ENCODE results near the gene EDDM13.
A peak's percentile ranks its signal among the peaks of the same experiment; 100 is the strongest.
"Not testable (repeated sequence)": the region's sequence is repeated elsewhere in the genome, so short reads cannot be mapped to it uniquely, and the experiment has no call there.

Gene EDDM13

DNA sequence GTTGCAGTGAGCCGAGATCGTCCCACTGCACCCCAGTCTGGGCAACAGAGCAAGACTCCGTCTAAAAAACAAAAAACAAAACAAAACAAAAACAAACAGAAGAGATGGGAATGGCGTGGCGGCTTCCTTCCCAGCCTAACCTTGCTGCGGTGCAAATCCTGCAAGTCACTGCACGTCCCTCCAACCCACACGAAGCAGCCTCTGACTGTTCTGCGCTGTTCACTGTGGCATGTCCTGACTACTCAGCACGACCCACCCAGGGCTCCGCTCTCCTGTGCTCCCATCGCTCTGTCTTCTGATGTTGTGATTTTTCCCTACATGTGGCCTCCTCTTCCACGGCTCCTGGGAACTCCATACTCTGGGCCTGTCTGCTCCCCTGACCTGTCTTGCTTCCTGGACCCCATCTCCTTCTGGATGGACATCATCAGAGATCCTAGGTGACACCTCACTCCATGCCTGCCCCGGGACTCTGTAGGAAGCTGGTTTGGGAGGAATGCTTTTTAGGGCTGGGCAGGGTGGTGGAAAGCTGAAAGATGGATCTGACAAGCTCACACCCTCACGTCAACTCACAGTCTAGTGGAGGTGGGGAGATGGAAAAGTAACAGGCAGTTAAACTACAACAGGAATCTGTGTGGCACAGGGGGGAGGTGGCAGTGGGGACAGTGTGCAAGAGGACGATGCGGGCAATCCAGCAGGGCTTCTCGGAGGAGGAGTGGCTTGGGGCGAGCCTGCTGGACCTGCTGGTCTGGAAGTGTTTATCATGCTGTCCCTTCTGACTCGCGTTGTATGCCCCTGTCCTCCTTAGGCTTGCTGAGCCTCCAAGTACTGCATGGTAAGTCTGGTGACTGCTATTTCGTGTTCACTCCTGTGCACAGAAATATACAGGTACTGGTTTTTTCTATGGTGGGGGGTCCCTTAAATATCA lies 23.2 kb downstream of the EDDM13 start:
- DNase-seq: no peak

DNA sequence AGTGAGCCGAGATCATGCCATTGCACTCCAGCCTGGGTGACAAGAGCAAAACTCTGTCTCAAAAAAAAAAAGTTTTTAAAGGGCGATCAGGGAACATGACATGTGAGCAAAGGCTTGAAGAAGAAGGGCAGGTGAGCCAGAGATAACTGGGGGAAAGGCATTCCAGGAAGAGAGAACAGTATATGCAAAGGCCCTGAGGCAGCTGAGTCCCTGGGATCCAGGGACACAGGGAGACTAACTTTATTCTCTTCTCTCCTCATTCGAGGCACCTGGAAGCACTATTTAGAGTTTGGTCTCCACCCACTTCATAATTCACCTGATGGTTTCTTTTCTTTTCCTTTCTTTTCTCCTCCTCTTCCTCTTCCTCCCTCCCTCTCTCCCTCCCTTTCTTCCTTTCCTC lies 24.5 kb downstream of the EDDM13 start:
- DNase-seq: no peak

DNA sequence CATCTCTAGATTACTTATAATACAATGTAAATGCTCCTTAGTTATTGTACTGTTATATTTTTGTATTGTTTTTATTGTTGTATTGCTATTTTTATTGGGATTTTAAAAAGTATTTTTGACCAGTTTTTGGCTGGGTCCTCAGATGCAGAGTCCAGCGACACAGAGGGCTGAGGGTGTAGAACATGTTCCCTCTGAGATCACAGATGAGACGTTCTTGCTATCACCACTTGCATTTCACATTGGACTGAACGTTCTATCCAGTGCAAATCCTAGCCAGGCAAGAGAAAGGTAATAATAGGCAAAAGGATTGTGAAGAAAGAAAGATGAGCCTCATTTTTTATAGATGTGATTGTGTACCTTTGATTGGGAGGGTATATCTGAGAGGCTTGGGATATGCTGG lies 27.1 kb downstream of the EDDM13 start:
- DNase-seq: no peak

DNA sequence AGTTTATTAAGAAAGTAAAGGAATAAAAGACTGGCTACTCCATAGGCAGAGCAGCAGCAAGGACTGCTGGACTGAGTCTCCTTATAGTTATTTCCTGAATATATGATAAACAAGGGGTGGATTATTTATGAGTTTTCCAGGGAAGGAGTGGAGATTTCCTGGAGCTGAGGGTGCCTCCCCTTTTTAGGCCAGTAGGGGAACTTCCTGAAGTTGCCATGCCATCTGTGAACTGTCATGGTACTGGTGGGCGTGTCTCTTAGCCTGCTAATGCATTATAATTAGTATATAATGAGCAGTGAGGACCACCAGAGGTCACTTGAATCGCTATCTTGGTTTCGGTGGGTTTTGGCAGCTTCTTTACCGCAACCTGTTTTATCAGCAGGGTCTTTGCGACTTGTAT lies 28.6 kb downstream of the EDDM13 start:
- no peak for DNase-seq

DNA sequence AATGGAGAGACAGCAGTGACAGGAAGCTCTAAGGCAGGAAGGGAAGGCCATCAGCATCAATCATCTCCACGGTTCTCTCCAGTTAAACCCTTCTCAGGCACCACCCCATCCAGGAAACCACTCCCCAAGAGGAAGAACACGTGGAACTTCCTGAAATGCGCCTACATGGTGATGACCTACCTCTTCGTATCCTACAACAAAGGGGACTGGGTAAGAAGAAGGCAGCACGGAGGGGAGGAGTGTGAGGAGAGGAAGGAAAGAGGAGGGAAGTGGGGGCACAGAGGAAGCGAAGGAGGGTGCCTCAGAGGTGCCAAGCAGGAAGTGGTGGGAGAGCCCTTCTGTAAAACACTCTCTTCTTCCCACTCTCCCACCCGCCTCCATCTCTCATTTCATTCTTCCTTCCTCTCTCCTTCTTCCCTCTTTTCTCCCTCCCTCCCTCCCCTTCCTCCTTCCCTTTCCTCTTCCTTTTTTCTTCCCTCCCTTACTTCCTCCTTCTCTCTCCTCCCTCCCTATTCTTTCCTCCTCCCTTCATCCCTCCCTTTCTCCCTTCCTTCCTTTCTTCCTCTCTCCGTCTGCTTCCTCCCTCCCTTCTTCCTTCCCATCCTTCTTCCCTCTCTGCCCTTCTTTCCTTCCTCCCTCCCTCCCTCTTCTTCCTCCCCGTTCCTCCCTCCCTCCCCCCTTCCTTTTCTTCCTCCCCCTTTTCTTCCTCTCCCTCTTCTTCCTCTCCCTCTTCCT lies 29.5 kb downstream of the EDDM13 start:
- no peak for DNase-seq

DNA sequence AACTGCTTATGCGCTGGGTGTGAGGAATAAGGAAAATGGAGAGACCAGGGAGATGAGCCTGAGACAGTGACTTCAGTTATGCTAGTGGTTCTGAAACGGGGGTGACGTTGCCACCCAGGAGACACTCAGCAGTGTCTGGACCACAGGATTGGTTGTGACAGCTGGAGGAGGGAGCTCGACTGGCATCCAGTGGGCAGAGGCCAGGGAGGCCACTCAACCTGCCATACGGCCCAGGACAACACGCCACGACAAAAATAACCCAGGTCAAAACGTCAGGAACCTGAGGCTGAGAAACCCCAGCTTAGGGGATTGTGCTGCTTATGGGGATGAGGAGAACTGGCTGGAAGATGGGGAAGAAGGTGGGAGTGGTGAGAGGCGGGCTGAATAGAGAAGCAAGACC lies 31.7 kb downstream of the EDDM13 start:
- no peak for DNase-seq

DNA sequence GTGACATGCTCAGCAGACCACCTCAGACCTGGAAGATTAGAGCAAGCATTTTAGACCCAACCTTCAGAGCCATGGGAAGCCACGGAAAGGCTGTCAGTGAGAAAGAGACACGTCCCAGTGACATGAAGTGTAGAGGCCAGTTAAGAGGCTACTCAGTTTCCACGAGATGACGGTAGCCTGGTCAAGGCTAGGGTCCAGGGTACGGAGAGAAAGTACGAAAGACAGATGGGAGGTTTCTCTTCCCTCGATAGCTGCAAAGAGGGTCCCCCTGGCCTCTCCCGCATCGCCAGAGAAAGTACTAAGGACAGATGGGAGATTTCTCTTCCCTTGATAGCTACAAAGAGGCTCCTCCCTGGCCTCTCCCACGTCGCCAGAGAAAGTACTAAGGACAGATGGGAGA lies 33.5 kb downstream of the EDDM13 start:
- DNase-seq: no peak

DNA sequence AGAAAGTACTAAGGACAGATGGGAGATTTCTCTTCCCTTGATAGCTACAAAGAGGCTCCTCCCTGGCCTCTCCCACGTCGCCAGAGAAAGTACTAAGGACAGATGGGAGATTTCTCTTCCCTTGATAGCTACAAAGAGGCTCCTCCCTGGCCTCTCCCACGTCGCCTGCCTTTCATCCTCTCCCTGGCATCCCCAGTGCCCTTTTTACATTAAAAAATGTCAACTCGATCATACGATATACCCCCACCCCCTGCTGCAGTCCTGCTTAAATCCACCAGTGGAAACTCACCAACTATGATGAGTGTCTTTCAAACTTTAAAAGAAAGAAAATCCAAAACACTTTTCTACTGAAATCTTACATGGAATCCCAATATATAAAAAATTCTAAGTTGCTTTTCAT lies 34.5 kb downstream of the EDDM13 start:
- not testable (repeated sequence) for DNase-seq

DNA sequence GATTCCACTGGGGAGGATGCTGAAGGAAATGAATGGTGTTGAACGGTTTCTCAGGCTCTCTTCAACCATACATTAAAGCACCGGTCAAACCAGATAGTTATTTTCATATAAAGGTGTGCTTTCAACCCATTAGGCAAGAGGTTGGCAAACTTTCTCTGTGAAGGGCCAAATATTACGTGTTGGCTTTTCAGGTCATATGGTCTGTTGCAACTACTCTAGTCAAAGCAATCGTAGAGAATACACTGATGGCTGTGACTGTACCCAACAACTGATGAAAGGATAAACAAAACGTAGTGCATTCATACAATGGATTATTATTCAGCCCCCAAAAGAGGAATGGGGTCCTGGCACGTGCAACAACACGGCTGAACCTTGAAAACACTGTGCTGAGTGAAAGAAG lies 36.2 kb downstream of the EDDM13 start:
- DNase-seq: no peak

DNA sequence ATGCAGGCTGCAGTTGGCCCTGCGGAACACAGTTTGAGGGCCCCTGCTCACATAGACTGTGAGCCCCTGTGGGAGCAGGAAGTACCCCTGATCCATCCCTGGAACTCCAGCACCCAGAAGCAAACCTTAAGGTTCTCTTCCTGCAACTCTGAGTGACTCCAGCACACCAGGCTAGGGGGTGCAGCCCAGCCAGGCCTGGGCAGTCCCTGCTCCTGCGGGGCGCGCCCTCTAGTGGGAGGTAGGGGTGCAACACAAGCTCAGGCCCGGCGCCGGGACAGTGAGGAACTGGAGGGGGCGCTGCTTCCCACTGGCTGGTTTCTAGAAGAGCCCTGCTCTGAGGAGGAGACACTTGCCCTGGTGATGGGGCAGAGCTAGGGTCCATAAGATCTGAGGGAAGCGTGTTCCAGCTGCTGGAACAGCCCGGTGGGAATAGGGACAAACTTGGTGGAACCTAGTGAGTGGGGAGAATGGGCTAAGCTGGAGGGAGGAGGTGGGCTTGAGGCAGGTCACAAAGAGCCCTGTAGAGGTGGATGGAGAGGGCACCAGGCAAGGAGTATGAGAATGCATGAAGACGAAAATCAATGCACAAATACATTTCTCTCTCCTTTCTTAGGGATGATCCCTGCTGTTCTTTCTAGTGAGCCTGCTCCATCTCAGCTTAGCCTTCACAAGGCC lies 37.1 kb downstream of the EDDM13 start:
- DNase-seq: peak; percentile 14

DNA sequence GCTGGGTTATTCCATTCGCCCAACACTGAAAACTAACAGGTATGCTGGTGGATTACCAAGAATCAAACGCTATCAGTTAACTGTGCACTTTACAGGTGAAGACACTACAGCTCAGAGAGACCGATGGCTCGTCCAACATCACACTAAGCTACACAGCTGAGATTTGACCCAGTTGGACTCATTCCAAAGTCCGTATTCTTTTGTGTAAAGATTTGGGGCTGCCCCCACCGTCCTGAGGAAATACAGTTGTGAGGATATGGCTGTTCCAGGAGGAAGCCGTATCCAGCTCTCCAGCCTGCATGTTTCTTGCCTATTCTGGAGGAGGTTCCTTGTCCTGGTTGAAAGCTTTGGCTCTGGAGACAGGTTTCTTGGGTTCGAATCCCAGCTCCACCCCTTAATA lies 37.9 kb downstream of the EDDM13 start:
- DNase-seq: no peak

DNA sequence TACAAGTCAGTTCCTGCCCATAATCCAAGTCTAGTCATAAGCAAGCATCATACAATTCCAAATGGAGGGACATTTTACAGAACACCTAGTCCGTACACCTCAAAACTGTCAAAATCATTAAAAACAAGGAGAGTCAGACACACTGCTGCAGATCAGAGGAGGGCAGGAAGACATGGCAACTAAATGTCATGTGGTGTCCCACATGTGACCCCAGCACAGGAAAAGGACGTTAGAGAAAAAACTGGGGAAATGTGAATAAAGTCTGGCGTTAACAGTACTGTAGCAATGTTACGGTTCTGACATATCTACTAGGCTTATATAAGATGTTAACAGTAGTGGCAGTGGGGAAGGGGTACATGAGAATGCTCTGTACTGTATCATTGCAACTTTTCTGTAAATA lies 39.8 kb downstream of the EDDM13 start:
- no peak for DNase-seq

DNA sequence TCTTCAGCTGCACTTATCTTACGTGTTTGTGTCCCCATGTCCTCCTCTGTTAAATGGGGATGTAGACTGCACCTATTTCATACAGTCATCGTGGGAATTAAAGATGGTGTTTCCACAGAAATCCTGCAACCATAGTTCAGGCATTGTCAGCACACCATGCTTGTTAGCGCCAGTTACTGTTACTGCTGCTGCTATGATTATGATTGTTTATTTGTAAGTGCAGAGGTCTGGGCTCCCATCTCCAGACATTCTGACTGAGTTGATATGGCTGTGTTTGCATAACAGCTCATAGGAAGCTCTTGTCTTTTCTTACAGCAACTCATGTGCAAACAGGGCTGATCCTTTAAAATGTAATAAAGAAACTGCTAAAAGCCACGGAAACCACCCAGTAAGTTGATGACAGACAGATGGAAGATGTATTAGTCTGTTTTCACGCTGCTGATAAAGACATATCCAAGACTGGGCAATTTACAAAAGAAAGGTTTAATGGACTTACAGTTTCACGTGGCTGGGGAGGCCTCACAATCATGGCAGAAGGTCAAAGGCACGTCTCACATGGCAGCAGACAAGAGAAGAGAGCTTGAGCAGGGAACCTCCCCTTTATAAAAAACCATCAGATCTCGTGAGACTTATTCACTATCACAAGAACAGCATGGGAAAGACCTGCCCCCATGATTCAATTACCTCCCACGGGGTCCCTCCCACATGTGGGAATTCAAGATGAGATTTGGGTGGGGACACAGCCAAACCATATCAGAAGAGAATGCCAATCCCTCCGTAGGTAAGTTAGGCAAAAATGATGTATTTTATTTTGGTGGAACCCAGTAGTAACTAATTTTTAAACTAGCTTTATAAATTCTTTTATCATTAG lies 40.5 kb downstream of the EDDM13 start:
- DNase-seq: no peak

DNA sequence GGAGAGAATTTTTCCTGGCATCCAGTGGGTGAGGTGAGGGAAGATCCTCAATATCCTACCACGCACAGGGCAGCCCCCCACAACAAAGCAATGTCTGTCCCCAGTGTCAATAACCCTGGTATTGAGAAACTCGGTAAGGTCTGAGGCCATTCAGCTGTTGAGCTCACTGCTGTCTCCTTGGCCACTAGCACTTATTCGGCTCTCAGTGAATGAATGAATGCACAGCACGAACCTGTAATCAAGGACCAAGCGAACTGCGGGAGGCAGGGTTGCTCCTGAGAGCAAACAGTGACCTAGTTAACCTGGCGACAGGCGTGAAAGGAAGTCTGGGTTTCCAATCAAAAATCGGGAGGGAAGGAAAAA lies 41.5 kb downstream of the EDDM13 start:
- peak; percentile 6 for DNase-seq

DNA sequence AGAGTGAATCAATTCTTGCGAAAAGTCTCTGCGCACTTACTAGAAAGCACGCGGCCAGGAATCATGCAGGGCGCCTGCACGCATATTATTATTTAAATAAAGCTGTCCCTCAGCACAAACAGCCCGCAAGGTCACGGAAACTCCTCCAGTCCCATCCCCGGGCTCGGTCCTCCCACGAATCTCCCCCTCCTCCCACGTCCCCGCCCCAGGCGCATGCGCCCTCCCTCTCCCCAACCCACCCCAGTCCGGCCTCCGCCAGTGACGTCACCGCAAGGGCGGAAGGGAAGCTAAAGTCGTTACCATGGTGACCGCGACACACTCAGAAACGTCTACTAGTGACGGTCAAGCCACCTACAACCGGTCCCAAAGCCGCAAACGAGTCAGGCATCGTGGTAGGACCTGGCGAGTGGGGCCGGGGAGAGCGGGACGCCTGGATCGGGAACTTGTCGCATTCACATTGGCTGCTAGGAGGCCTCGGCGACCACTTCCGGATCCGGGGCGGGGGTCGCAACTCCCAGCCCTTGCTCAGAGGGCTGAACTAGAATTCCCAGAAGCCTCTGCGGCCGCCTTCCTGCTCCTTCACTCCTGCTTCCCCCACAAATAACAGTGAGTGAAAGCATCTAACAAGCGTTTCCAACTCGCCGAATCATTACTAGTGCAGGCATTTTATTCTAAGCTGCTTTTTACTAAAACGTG lies 42.0 kb downstream of the EDDM13 start, which contains the start of gene ZSCAN5A:
ZSCAN5A (minus strand) TSS at position 459 of the 696 bp plus-strand sequence. CDS start 89,793 bp downstream, outside the sequence.
- peak; percentile 93 for DNase-seq

DNA sequence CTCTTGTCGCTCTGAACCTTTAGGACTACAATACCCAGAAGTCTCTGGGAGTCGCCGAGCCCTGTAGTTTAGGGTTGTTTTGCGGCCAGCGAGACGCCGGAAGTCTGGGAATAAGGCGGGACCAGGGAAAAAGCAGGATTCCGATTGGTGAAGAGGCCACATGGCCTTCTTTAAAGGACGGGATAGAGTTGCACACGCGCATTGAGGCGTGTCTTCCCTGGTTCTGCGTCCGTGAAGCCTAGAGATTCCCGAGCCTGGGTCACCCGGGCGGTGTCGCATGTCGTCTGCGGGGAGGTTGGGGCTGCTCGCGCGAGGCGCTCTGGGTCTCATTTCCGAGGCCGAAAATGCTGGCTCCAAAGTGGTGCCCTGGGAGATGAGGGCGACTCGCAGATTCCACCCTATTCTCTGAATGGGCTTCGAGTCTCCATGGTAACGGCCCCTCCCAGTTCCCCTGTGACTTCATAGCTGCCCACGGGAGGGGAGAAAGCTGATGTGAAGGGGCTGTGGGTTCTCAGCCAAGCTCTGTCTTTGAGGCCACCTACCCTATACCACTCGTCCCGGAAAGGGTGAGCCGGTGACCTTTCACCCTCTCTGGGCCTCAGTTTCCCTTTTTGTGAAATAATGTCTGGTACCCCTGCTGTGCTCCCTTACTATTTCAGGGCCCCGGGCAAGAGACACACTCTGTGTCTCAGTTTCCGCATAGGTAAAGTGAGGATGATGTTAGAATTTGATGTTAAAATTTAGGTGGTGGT lies 42.7 kb downstream of the EDDM13 start:
- DNase-seq: peak; percentile 98

DNA sequence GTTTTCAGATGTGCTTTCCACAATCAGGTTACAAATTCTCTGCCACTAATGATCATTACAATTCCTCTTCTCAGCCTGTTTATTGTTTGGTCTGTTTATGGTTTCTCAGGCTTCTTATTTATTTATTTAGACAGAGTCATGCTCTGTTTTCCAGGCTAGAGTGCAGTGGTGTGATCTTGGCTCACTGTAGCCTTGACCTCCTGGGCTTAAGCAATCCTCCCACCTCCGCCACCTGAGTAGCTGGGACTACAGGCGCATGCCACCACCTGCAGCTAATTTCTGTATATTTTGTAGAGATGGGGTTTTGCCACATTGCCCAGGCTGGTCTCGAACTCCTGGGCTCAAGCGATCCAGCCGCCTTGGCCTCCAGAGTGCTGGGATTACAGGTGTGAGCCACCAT lies 44.2 kb downstream of the EDDM13 start:
- no peak for DNase-seq

DNA sequence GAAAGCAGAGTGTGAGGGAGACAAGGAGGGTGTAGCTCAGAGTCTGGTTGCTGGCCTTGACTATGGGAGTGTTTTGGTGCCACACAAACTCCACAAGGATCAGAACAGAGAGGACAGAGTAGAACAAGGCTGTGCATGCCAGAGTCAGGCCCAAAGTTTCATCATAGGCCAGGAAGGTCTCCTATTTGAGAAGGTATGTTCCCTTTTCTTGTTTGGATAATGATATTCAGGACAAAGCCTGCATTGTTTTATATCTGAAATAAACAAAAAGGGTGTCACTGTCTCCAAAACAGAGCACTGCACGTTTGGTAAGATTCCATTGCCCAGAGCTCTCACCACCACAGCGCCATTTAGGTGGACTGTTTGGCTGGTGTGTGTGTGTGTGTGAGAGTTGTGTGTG lies 45.2 kb downstream of the EDDM13 start:
- no peak for DNase-seq

DNA sequence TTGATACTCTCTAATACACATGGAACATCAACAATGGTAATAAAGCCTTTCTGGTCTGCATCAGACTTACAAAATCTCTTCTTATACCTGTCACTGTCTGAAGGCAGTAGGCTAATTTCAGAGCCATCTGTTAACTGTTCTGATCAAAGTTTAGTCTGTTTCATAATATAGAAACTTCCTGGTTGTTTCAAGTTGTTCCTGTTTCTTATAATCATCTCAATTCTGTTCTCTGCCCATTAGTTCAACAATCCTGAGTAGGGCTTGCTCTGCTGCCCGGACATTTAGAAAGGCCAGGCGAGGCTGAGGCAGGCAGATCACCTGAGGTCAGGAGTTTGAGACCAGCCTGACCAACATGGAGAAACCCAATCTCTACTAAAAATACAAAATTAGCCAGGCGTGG lies 47.4 kb downstream of the EDDM13 start:
- no peak for DNase-seq

DNA sequence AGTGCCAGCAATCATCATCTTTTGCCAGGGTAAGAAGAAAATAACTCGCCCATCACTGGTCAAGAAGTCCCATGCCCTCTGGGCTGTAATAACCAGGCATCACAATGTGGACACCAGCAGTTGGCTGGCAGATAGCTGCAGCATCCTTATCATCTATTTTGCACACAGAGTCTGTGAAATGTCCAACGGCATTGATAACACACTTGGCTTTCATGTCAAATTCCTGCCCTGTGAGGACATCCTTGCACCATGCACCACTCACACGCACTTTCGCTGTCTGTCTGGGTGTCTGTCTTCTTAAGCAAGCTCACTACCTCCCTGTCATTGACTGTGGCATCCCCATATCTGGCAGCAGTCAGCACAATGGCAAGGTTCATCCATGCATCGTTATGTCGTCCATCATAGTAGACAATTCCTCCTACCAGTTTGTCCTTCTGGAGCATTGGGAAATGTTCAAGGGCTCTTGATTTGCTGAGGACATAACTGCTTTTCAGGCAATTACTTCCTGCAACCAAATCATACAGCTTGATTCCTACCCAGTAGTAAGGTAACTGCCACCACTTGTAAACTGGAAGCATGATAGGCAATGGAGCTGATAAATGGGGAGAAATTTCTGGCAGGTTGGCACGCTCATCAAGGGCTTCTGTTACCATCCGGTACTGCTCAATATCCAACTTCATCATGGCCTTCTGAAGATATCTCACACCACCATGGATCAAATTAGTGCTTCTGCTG lies 48.9 kb downstream of the EDDM13 start:
- DNase-seq: no peak

Data from fibroblast of upper back skin (primary cell).